ENCODE measurements around the gene SUSD2.

The SUSD2 gene

GRCh38 chr22:24140357-24140756, 40.9 kb upstream of the SUSD2 start:
- TF ChIP-seq CTCF (IDR thresholded peaks at IDR 0.05; ENCODE audit: insufficient read depth, missing control alignments), result no peak
- FAIRE-seq, result no peak
- DNase-seq (ENCODE audit: insufficient read length, low spot score), result no peak

- FAIRE-seq (no peak), DNase-seq (ENCODE audit: insufficient read length, low spot score) (no peak)
- no peak for TF ChIP-seq CTCF (IDR thresholded peaks at IDR 0.05; ENCODE audit: insufficient read depth, missing control alignments)
Measured at GRCh38 chr22:24141586-24141985, 39.7 kb upstream of the SUSD2 start.

- DNase-seq (ENCODE audit: insufficient read length, low spot score) (no peak), FAIRE-seq (no peak)
- TF ChIP-seq CTCF (IDR thresholded peaks at IDR 0.05; ENCODE audit: insufficient read depth, missing control alignments), result no peak
Measured at GRCh38 chr22:24142241-24142640, 39.0 kb upstream of the SUSD2 start.

GRCh38 chr22:24142831-24143230, 38.5 kb upstream of the SUSD2 start:
- no peak for TF ChIP-seq CTCF (IDR thresholded peaks at IDR 0.05; ENCODE audit: insufficient read depth, missing control alignments)
- FAIRE-seq (no peak), DNase-seq (ENCODE audit: insufficient read length, low spot score) (no peak)

GRCh38 chr22:24144056-24144777, 37.1 kb upstream of the SUSD2 start:
- no peak for FAIRE-seq
- no peak for TF ChIP-seq CTCF (IDR thresholded peaks at IDR 0.05; ENCODE audit: insufficient read depth, missing control alignments)
- no peak for DNase-seq (ENCODE audit: insufficient read length, low spot score)

- TF ChIP-seq CTCF (IDR thresholded peaks at IDR 0.05; ENCODE audit: insufficient read depth, missing control alignments), result no peak
- DNase-seq (ENCODE audit: insufficient read length, low spot score), result no peak
- no peak for FAIRE-seq
Measured at GRCh38 chr22:24144778-24145085, 36.6 kb upstream of the SUSD2 start.

GRCh38 chr22:24145446-24146193, 35.7 kb upstream of the SUSD2 start:
- FAIRE-seq, result no peak

More at GRCh38 chr22:24145446-24146193, 35.7 kb upstream of the SUSD2 start:
- DNase-seq (ENCODE audit: insufficient read length, low spot score), result no peak
- TF ChIP-seq CTCF (IDR thresholded peaks at IDR 0.05; ENCODE audit: insufficient read depth, missing control alignments), result no peak
